Naive thymus-derived CD8-positive, alpha-beta T cell (primary cell): ENCODE results near the gene POLN. TPM values are rescaled to one million over a fixed set of nuclear protein-coding genes. Genes with fewer than 3 reads are reported as not detected.

ENCODE experiments used
- ATAC-seq, 2 donors: fragments of 150-1000 bp; cut with Tn5 transposase in 1 of 2; sonication (Bioruptor Pico), chemical (Tn5 transposase) in 1 of 2; 1 replicate in 1 of 2; 2 replicates in 1 of 2; pipeline ENCODE4 v1.10.0; 2021; ENCODE audit warnings: mild to moderate bottlenecking in 2 of 2, moderate library complexity in 2 of 2
- POLR2A ChIA-PET: fragments of 350-600 bp; sonication (Branson Sonifier 250); formaldehyde crosslinking; loops from one replicate; lab custom pipeline; 2021; ENCODE audit warnings: antibody characterized with exemption; lab: Charles Lee
- DNase-seq, 10 donors: peaks; one replicate each; pipeline versions ENCODE4 v3.0.0 to v3.0.0-alpha.2; 2020 to 2022
- H3K27ac Mint-ChIP-seq, 10 donors: one replicate each; pipeline ENCODE4 v1.8.0; 2020 to 2022; ENCODE audit warnings: mild to moderate bottlenecking in 10 of 10, mixed read lengths in 10 of 10, moderate library complexity in 4 of 10, inconsistent platforms in 1 of 10
- H3K27me3 Mint-ChIP-seq, 5 donors: one replicate each; pipeline ENCODE4 v1.8.0; 2021 to 2022; ENCODE audit warnings: mixed read lengths in 5 of 5
- H3K36me3 Mint-ChIP-seq, 3 donors: one replicate each; pipeline ENCODE4 v1.8.0; 2020 to 2022; ENCODE audit warnings: mixed read lengths in 3 of 3, mild to moderate bottlenecking in 2 of 3, inconsistent platforms in 1 of 3
- H3K4me1 Mint-ChIP-seq, 4 donors: one replicate each; pipeline ENCODE4 v1.8.0; 2021 to 2022; ENCODE audit warnings: mixed read lengths in 4 of 4
- H3K4me3 Mint-ChIP-seq, 10 donors: one replicate each; pipeline ENCODE4 v1.8.0; 2020 to 2022; ENCODE audit warnings: mild to moderate bottlenecking in 10 of 10, mixed read lengths in 10 of 10, moderate library complexity in 6 of 10, inconsistent platforms in 1 of 10
- H3K9me3 Mint-ChIP-seq, 9 donors: one replicate each; pipeline ENCODE4 v1.8.0; 2020 to 2022; ENCODE audit warnings: mixed read lengths in 9 of 9, mild to moderate bottlenecking in 3 of 9, inconsistent platforms in 1 of 9, moderate library complexity in 1 of 9
- polyA plus RNA-seq, 3 donors: library from polyadenylated mRNA; unstranded; fragments of 300-500 nt; fragmentation: Illumina TruSeq; gene quantifications; one replicate each; pipeline ENCODE4 v1.2.3, GENCODE V29; 2021
- total RNA-seq, 8 experiments: library from RNA in 2 of 8; stranded (reverse) in 2 of 8; gene quantifications; one replicate each; pipeline ENCODE4 v1.2.3 and lab custom pipeline; 2021 to 2026

The POLN gene
- total and polyA plus RNA-seq, 5 experiments from 2014 or later, result 0.44 to 3.8 (median 1.7) TPM; not detected in 1

DNA sequence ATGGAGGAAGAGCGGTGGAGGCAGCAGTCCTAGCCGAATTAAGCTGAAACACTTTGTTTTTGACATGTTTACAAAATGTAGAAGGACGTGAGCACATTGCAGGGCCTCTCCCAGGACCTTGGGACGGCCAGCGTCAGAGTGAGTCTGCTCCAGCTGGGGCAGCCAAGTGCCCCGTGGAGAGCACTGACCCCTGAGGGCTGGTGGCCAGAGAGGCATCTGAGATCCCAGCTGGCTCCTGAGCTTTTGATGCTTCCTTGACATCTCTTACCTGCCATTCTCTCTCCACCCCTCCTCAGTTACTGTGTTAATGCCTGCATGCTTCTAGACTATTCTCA, 158.1 kb downstream of the POLN start:
- POLR2A ChIA-PET, result no interaction called here
- peak overlapping the region in 1 of 10 donors; percentile 63 for H3K4me3 Mint-ChIP-seq
- H3K27ac Mint-ChIP-seq, result no peak overlapping the region
- DNase-seq, result no peak
- H3K9me3 Mint-ChIP-seq, result peaks cover 0 to 11% (median 0%) of the 10 kb centered on the region in 9 donors
- peaks cover 0 to 4% (median 0%) of the 10 kb centered on the region in 5 donors for H3K27me3 Mint-ChIP-seq
- no peak for ATAC-seq
- H3K36me3 Mint-ChIP-seq, result peaks cover 0 to 2% (median 0%) of the 10 kb centered on the region in 3 donors
- no peaks in the 10 kb centered on the region for H3K4me1 Mint-ChIP-seq

DNA sequence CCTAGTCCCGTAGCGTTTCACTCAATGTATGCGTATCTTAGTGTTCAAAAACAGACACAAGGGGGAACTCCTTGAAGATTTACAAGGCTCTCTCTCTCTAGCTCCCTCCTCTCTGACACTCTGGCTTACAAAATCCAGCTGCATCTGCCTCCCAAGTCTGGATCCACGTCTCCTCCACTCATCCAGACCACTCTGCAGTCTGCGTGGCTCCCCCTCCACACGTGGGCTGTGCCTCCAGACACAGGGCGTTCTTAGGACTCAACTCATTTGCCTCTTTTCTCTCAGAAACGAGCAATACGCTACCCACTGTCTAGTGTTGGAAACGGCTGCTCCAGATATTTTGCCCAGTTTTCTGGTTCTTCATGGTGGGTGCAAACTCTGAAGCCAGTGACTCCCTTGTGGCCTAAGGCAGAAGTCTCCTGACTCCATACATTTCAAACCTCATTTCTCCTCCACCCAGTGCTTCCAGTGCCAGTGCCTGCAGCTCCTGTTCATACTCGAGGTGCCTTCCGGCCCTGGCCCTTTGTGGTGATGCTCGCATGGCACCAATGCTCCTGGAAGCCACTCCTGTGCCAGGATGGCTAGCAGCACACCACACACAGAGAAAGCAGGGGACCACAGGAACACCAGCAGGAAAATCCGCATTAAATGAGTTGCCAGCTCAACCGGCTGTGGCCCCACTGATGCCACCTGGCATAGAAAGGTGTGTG, 158.7 kb downstream of the POLN start:
- peaks cover 0 to 2% (median 0%) of the 10 kb centered on the region in 3 donors for H3K36me3 Mint-ChIP-seq
- peaks cover 0 to 4% (median 0%) of the 10 kb centered on the region in 5 donors for H3K27me3 Mint-ChIP-seq
- H3K9me3 Mint-ChIP-seq, result peaks cover 0 to 11% (median 0%) of the 10 kb centered on the region in 9 donors
- no peak overlapping the region for H3K4me3 Mint-ChIP-seq
- H3K27ac Mint-ChIP-seq, result peak overlapping the region in 3 of 10 donors; percentile 2 to 47 (median 25)
- ATAC-seq, result no peak
- H3K4me1 Mint-ChIP-seq, result no peaks in the 10 kb centered on the region
- DNase-seq, result peak in 1 of 10 donors; percentile 7
- POLR2A ChIA-PET, result no interaction called here

DNA sequence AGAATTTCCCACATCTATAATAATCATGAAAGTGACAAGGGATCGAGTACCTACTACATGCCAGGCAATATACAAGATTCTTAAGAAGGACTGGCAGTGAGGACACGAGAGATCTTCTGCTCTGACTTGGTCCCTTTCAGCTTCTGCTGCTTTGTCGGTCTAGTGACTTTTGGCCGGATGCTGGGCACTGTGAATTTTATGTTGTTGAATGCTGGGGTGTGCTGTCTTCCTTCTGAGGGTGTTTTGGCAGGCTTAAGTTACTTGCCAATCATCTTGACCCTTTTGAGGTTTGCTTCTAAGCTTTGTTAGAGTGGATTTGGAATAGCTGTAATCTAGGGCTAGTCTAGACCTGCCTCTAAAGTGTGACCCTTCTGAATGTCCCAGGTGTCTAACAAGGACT, 159.3 kb downstream of the POLN start:
- POLR2A ChIA-PET, result no interaction called here
- peaks cover 0 to 9% (median 0%) of the 10 kb centered on the region in 9 donors for H3K9me3 Mint-ChIP-seq
- H3K27ac Mint-ChIP-seq, result no peak overlapping the region
- ATAC-seq (no peak), DNase-seq (no peak)
- H3K4me1 Mint-ChIP-seq, result no peaks in the 10 kb centered on the region
- H3K36me3 Mint-ChIP-seq, result peaks cover 0 to 2% (median 0%) of the 10 kb centered on the region in 3 donors
- H3K27me3 Mint-ChIP-seq, result peaks cover 0 to 3% (median 0%) of the 10 kb centered on the region in 5 donors
- H3K4me3 Mint-ChIP-seq, result no peak overlapping the region

GRCh38 chr4:2082118-2082517, 159.8 kb downstream of the POLN start:
- POLR2A ChIA-PET, result no interaction called here
- no peaks in the 10 kb centered on the region for H3K4me1 Mint-ChIP-seq
- peaks cover 0 to 2% (median 0%) of the 10 kb centered on the region in 5 donors for H3K27me3 Mint-ChIP-seq
- no peak overlapping the region for H3K4me3 Mint-ChIP-seq
- no peak for DNase-seq
- H3K27ac Mint-ChIP-seq, result no peak overlapping the region
- no peaks in the 10 kb centered on the region for H3K36me3 Mint-ChIP-seq
- ATAC-seq, result no peak
- peaks cover 0 to 7% (median 0%) of the 10 kb centered on the region in 9 donors for H3K9me3 Mint-ChIP-seq

DNA sequence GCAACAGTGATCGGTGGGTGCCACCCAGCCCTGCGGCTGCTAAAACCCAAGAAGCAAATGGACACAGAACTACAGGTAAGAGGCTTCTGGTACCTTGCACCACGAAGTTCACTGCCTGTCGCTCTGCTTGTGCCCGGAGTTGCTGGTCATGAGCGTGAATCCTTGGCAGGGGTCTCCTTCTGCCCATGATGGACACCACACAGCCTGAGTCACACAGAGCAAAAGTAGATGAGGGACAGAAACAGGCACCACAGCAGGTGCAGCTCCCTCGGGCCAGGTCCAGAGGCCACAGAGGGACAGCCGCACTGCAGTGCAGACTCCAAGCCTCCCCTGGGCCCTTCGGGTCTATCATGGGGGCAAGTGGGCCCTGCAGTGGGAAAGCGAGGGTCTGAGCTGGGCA, 160.4 kb downstream of the POLN start:
- POLR2A ChIA-PET, result no interaction called here
- no peak overlapping the region for H3K4me3 Mint-ChIP-seq
- H3K4me1 Mint-ChIP-seq, result no peaks in the 10 kb centered on the region
- peaks cover 0 to 2% (median 0%) of the 10 kb centered on the region in 5 donors for H3K27me3 Mint-ChIP-seq
- no peak overlapping the region for H3K27ac Mint-ChIP-seq
- ATAC-seq (no peak), DNase-seq (peak in 1 of 10 donors; percentile 8)
- peaks cover 0 to 3% (median 0%) of the 10 kb centered on the region in 9 donors for H3K9me3 Mint-ChIP-seq
- H3K36me3 Mint-ChIP-seq, result no peaks in the 10 kb centered on the region

DNA sequence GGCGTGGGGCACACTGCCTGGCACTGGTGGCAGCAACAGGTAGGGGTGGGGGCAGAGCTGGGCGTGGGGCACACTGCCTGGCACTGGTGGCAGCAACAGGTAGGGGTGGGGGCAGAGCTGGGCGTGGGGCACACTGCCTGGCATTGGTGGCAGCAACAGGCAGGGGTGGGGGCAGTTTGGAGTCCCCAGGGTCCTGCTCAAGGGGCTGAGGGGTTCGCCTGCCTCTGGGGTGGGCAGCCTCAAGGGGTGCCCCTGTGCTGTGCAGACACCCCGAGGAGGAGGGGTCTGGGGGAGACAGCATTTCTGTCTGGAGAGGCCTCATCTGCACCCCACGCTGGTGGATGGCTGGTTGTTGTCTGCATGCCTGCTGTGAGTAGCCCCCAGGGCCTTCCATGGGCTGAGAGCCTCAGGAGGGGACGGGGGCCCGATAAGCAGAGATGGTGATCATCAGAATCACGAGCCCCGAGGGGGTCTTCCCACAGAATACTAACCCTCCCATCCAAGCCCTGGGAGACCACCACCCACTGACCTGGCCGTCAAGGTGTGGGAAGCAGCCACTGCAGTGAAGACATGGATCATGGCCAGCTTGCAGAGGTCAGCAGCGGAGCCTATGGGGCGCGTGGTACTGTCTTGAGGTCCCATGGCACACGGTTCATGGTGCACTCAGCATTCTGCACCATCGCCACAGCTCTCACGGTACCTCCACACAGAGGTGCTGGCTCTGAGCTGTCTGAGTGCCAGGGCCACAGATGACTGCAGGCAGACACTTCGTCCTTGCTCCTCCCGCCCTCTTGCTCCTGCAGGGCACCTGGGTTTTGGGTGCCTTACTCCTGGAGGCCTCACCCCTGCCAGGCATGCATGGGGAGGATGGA, 161.3 kb downstream of the POLN start:
- DNase-seq, result peak in 1 of 10 donors; percentile 57
- no peak for ATAC-seq
- Mint-ChIP-seq H3K9me3 (no peaks in the 10 kb centered on the region), H3K27me3 (peaks cover 0 to 2% (median 0%) of the 10 kb centered on the region in 5 donors), H3K27ac (no peak overlapping the region), H3K4me3 (no peak overlapping the region), H3K36me3 (no peaks in the 10 kb centered on the region), H3K4me1 (no peaks in the 10 kb centered on the region)
- POLR2A ChIA-PET, result no interaction called here

DNA sequence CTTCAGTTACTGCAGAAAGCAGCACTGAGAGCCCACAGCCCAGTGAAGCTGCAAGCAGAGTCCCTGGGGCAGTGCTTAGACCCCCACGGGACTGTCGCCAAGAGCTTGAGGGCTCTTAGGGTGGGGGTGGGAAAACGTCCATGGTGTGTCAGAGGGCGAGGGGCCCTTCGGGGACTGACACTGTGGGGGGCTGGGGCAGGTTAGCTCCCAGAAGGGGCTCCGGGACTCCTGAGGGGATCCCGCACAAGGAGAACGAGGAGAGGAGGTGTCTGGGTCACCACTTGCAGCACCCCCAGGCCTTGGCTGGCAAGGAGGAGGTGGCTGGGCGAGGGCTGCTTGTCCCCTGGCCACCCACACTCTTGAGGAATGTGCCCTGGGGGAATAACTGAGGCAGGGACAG, 162.0 kb downstream of the POLN start:
- POLR2A ChIA-PET, result no interaction called here
- Mint-ChIP-seq H3K27ac (no peak overlapping the region), H3K9me3 (no peaks in the 10 kb centered on the region), H3K36me3 (no peaks in the 10 kb centered on the region), H3K4me3 (no peak overlapping the region), H3K27me3 (peaks cover 0 to 2% (median 0%) of the 10 kb centered on the region in 5 donors), H3K4me1 (no peaks in the 10 kb centered on the region)
- ATAC-seq (no peak), DNase-seq (peak in 1 of 10 donors; percentile 58)

DNA sequence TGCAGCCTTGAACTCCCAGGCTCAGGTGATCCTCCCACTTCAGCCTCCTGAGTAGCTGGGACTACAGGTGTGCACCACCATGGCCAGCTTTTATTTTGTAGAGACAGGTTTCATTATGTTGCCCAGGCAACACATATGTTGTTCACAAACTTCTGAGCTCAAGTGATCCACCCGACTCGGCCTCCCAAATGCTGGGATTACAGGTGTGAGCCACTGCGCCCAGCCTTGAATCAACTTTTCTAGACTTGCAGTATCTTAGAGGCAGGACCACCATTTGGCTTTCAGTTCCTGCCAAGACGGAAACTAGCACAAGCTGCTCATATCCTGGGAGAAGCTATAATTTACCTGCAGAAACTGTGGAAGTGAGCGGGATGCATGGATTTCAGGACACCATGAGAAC, 162.9 kb downstream of the POLN start:
- no peak overlapping the region for H3K27ac Mint-ChIP-seq

GRCh38 chr4:2078584-2078983, 163.3 kb downstream of the POLN start:
- Mint-ChIP-seq H3K4me3 (no peak overlapping the region), H3K4me1 (no peaks in the 10 kb centered on the region), H3K9me3 (no peaks in the 10 kb centered on the region), H3K27me3 (no peaks in the 10 kb centered on the region), H3K27ac (no peak overlapping the region), H3K36me3 (no peaks in the 10 kb centered on the region)
- DNase-seq (no peak), ATAC-seq (no peak)
- POLR2A ChIA-PET, result no interaction called here

More for the DNA sequence above, 162.9 kb downstream of the POLN start:
- H3K9me3 Mint-ChIP-seq, result no peaks in the 10 kb centered on the region
- POLR2A ChIA-PET, result no interaction called here
- no peak for DNase-seq
- no peak for ATAC-seq
- no peaks in the 10 kb centered on the region for H3K36me3 Mint-ChIP-seq
- H3K4me3 Mint-ChIP-seq, result no peak overlapping the region
- H3K4me1 Mint-ChIP-seq, result no peaks in the 10 kb centered on the region
- H3K27me3 Mint-ChIP-seq, result no peaks in the 10 kb centered on the region

- no peaks in the 10 kb centered on the region for H3K4me1 Mint-ChIP-seq
- no peak for ATAC-seq
- H3K27ac Mint-ChIP-seq, result no peak overlapping the region
- DNase-seq, result no peak
- POLR2A ChIA-PET, result no interaction called here
- no peak overlapping the region for H3K4me3 Mint-ChIP-seq
- H3K9me3 Mint-ChIP-seq, result no peaks in the 10 kb centered on the region
- no peaks in the 10 kb centered on the region for H3K36me3 Mint-ChIP-seq
- H3K27me3 Mint-ChIP-seq, result no peaks in the 10 kb centered on the region
Measured at GRCh38 chr4:2077537-2078460, 164.1 kb downstream of the POLN start.

GRCh38 chr4:2076908-2077536, 164.9 kb downstream of the POLN start:
- no peaks in the 10 kb centered on the region for H3K4me1 Mint-ChIP-seq
- POLR2A ChIA-PET, result no interaction called here
- no peaks in the 10 kb centered on the region for H3K36me3 Mint-ChIP-seq
- DNase-seq, result no peak
- H3K4me3 Mint-ChIP-seq, result no peak overlapping the region
- H3K27ac Mint-ChIP-seq, result no peak overlapping the region
- H3K27me3 Mint-ChIP-seq, result no peaks in the 10 kb centered on the region
- H3K9me3 Mint-ChIP-seq, result no peaks in the 10 kb centered on the region
- no peak for ATAC-seq
